Transverse colon (tissue), 4 donors: ENCODE measurements around the gene ITGA11.

ENCODE experiments used
- CTCF ChIP-seq, 5 experiments: fragments of 200-600 bp in 3 of 5; fragments of 450-650 bp in 2 of 5; sonication (generic) in 3 of 5; IDR thresholded peaks; 1 replicate in 2 of 5; 2 replicates in 3 of 5; pipeline ENCODE4 v1.5.1; 2016 to 2017; ENCODE audit warnings: antibody characterized with exemption in 5 of 5, inconsistent platforms in 3 of 5, mild to moderate bottlenecking in 2 of 5, moderate library complexity in 1 of 5
- POLR2A ChIP-seq: fragments of 450-650 bp; IDR thresholded peaks from one replicate; pipeline ENCODE4 v1.6.1; 2016; ENCODE audit warnings: antibody characterized with exemption, mild to moderate bottlenecking, moderate library complexity
- POLR2AphosphoS5 ChIP-seq, 3 donors: sonication (generic); formaldehyde crosslinking; IDR thresholded peaks; one replicate each; pipeline ENCODE4 v1.6.1; 2016; ENCODE audit warnings: antibody characterized with exemption in 3 of 3

GRCh38 chr15:68281008-68281407, 151.0 kb downstream of the ITGA11 start:
- TF ChIP-seq CTCF (IDR thresholded peaks at IDR 0.05) (no peak), POLR2AphosphoS5 (IDR thresholded peaks at IDR 0.05) (no peak), POLR2A (no peak)
